GM19452 (cell line): Measurements from ENCODE around the gene SFI1.
"Not testable (repeated sequence)": the region's sequence is repeated elsewhere in the genome, so short reads cannot be mapped to it uniquely, and the experiment has no call there.

ENCODE experiments used
- ATAC-seq: cut with Tn5 transposase; IDR thresholded peaks from one replicate; pipeline ENCODE4 v1.9.1; 2021; ENCODE audit not compliant: unreplicated experiment

The SFI1 gene

GRCh38 chr22:31540166-31540565 is 43.8 kb downstream of the SFI1 start:
- ATAC-seq = not testable (repeated sequence)

GRCh38 chr22:31540966-31541365 is 44.6 kb downstream of the SFI1 start:
- no peak for ATAC-seq

GRCh38 chr22:31544481-31545480 is 48.4 kb downstream of the SFI1 start:
- no peak for ATAC-seq

- ATAC-seq = no peak
Observed at GRCh38 chr22:31550871-31551370, 54.6 kb downstream of the SFI1 start.

- ATAC-seq = no peak
Observed at GRCh38 chr22:31556627-31557203, 60.4 kb downstream of the SFI1 start.

GRCh38 chr22:31558546-31558945 is 62.2 kb downstream of the SFI1 start:
- not testable (repeated sequence) for ATAC-seq

GRCh38 chr22:31561238-31561887 is 65.0 kb downstream of the SFI1 start:
- no peak for ATAC-seq

- no peak for ATAC-seq
Observed at GRCh38 chr22:31561970-31562369, 65.6 kb downstream of the SFI1 start.

GRCh38 chr22:31566484-31566883 is 70.1 kb downstream of the SFI1 start:
- no peak for ATAC-seq

GRCh38 chr22:31567196-31567595 is 70.9 kb downstream of the SFI1 start:
- no peak for ATAC-seq

GRCh38 chr22:31567702-31568101 is 71.4 kb downstream of the SFI1 start:
- no peak for ATAC-seq

- no peak for ATAC-seq
Observed at GRCh38 chr22:31569126-31569525, 72.8 kb downstream of the SFI1 start.

- no peak for ATAC-seq
Observed at GRCh38 chr22:31572939-31573338, 76.6 kb downstream of the SFI1 start.

GRCh38 chr22:31574055-31574670 is 77.8 kb downstream of the SFI1 start:
- no peak for ATAC-seq

- ATAC-seq = no peak
Observed at GRCh38 chr22:31575190-31575589, 78.9 kb downstream of the SFI1 start.

GRCh38 chr22:31577711-31578110 is 81.4 kb downstream of the SFI1 start:
- no peak for ATAC-seq

- ATAC-seq = no peak
Observed at GRCh38 chr22:31578171-31578570, 81.8 kb downstream of the SFI1 start.

- no peak for ATAC-seq
Observed at GRCh38 chr22:31579835-31580242, 83.5 kb downstream of the SFI1 start.

- ATAC-seq = no peak
Observed at GRCh38 chr22:31583861-31584485, 87.6 kb downstream of the SFI1 start.

- ATAC-seq = no peak
Observed at GRCh38 chr22:31584804-31585160, 88.4 kb downstream of the SFI1 start.
